Measurements from ENCODE around the gene CST1. TPM values are rescaled to one million over a fixed set of nuclear protein-coding genes. Genes with fewer than 3 reads are reported as not detected.
A peak's percentile ranks its signal among the peaks of the same experiment; 100 is the strongest.
"Not testable (repeated sequence)": the region's sequence is repeated elsewhere in the genome, so short reads cannot be mapped to it uniquely, and the experiment has no call there.

CST1 gene
- not detected for total RNA-seq (2021; fragmentation: NEBNext Ultra II Directional; extraction: Animal tissue kit (Norgen Biotek cat#: 25700))
- long read RNA-seq = 0 reads

- not testable (repeated sequence) for H3K36me3 Mint-ChIP-seq (ENCODE audit: low read depth); H3K4me3 Mint-ChIP-seq; DNase-seq; H3K27ac Mint-ChIP-seq; H3K9me3 Mint-ChIP-seq; H3K27me3 Mint-ChIP-seq (ENCODE audit: insufficient read depth)
- H3K4me1 Mint-ChIP-seq (ENCODE audit: low read depth) = peaks cover 33% of the 10 kb centered on the region
Observed at GRCh38 chr20:23750786-23751185, at the start of gene CST1. CST1 (minus strand) TSS chr20:23750935; CDS start chr20:23750866, 69 bp downstream.

DNA sequence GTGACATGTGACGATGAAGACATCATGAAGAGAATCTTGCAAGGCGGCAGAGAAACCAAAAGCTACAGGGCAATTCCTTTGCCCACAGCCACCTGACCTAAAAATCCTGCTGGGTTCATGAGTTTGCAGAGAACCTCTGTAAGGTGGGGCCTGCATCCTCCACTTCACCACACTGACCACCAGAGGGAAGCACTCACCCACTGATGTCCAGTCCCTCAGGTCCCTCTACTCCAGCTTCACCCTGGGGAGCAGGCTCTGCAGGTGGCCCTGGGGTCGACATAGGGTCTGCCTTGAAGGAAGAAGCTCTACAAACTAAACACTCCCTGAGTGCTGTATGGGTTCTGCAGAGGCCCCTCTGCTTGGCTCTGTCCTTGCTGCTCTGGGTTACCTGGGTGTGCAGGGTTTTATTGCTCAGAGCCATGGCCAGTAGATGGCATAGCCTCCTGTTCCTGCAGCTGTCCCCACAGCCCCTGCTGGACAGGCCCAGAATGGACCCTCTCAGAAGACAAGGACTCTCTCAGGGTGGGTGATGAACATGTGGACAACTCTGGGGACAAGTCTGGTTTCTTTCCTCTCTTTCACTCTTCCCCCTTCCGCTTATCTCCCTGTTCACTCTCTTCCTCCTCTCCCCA is 48.6 kb upstream of the CST1 start:
- H3K4me3 Mint-ChIP-seq; H3K36me3 Mint-ChIP-seq (ENCODE audit: low read depth); H3K9me3 Mint-ChIP-seq; H3K27ac Mint-ChIP-seq; H3K4me1 Mint-ChIP-seq (ENCODE audit: low read depth); H3K27me3 Mint-ChIP-seq (ENCODE audit: insufficient read depth): not testable (repeated sequence)
- peak; percentile 85 for TF ChIP-seq CTCF (IDR thresholded peaks at IDR 0.05)
- peak; percentile 38 for DNase-seq

- H3K27me3 Mint-ChIP-seq (ENCODE audit: insufficient read depth) = peaks cover 3% of the 10 kb centered on the region; the same call in 1 of the 2 replicates
- no peaks in the 10 kb centered on the region for H3K36me3 Mint-ChIP-seq (ENCODE audit: low read depth)
- H3K9me3 Mint-ChIP-seq = no peaks in the 10 kb centered on the region
- no peak overlapping the region for H3K4me3 Mint-ChIP-seq
- DNase-seq = no peak
- no peaks in the 10 kb centered on the region for H3K4me1 Mint-ChIP-seq (ENCODE audit: low read depth)
- H3K27ac Mint-ChIP-seq = no peak overlapping the region
- TF ChIP-seq CTCF (IDR thresholded peaks at IDR 0.05) = no peak
Observed at GRCh38 chr20:23795526-23795925, 44.8 kb upstream of the CST1 start.

DNA sequence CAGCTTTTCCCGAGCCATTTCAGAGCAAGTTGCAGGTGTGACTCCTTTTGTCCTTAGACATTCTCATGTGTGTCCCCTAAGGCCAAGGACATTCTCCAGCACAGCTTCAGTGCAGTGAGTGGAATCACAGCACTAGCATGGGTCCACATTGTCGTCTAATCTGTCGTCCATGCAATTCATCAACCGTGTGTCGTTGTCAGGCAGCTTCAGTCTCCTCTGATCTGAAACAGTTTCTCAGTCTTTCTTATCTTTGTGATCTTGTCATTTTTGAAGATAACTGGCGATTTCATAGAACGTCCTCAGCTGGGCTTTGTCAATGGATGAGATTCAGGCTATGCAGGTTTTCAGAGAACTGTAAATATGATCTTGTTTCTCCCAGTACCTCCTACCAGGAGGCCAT is 44.1 kb upstream of the CST1 start:
- H3K4me1 Mint-ChIP-seq (ENCODE audit: low read depth) = no peaks in the 10 kb centered on the region
- H3K36me3 Mint-ChIP-seq (ENCODE audit: low read depth) = no peaks in the 10 kb centered on the region
- no peak for DNase-seq
- H3K27me3 Mint-ChIP-seq (ENCODE audit: insufficient read depth) = peaks cover 5% of the 10 kb centered on the region; the same call in 1 of the 2 replicates
- no peak for TF ChIP-seq CTCF (IDR thresholded peaks at IDR 0.05)
- H3K4me3 Mint-ChIP-seq = no peak overlapping the region
- no peaks in the 10 kb centered on the region for H3K9me3 Mint-ChIP-seq
- no peak overlapping the region for H3K27ac Mint-ChIP-seq

GRCh38 chr20:23794065-23794464 is 43.3 kb upstream of the CST1 start:
- Mint-ChIP-seq H3K9me3 (no peaks in the 10 kb centered on the region), H3K4me3 (no peak overlapping the region), H3K36me3 (ENCODE audit: low read depth) (no peaks in the 10 kb centered on the region), H3K27me3 (ENCODE audit: insufficient read depth) (peaks cover 8% of the 10 kb centered on the region; the same call in 1 of the 2 replicates), H3K4me1 (ENCODE audit: low read depth) (no peaks in the 10 kb centered on the region), H3K27ac (no peak overlapping the region)
- DNase-seq = no peak
- no peak for TF ChIP-seq CTCF (IDR thresholded peaks at IDR 0.05)

DNA sequence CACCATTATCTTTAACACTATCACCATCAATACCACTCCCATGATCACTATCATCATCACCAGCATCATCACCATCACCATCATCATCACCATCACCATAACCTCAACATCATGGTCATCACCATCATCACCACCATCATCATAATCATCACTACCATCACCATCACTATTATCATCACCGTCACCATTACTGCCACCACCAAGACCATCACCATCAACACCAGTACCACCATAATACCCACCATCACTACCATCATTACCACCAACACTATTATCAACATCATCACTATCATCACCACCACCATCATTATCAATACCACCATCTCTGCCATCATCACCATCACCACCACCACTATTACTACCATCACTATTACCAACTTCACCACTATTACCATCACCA is 32.7 kb upstream of the CST1 start:
- Mint-ChIP-seq H3K36me3 (ENCODE audit: low read depth) (no peaks in the 10 kb centered on the region), H3K4me3 (no peak overlapping the region), H3K9me3 (no peaks in the 10 kb centered on the region; the same call in 1 of the 2 replicates), H3K4me1 (ENCODE audit: low read depth) (peaks cover 5% of the 10 kb centered on the region; the same call in 1 of the 2 replicates), H3K27me3 (ENCODE audit: insufficient read depth) (peaks cover 3% of the 10 kb centered on the region; the same call in 1 of the 2 replicates), H3K27ac (no peak overlapping the region)
- no peak for DNase-seq
- TF ChIP-seq CTCF (IDR thresholded peaks at IDR 0.05) = no peak
